Activated CD8-positive, alpha-beta T cell treated with anti-CD3 and anti-CD28 coated beads for 36 hours (primary cell): ENCODE data around the gene CLPTM1L. TPM values are rescaled to one million over a fixed set of nuclear protein-coding genes. Genes with fewer than 3 reads are reported as not detected.

Experiments
- ATAC-seq: fragments of 200-7000 bp; cut with Tn5 transposase; one replicate; pipeline ENCODE4 v1.10.0; 2021; ENCODE audit warnings: mild to moderate bottlenecking, moderate library complexity
- CTCF ChIA-PET: fragments of 350-600 bp; sonication (Branson Sonifier 250); formaldehyde crosslinking; loops from one replicate; lab custom pipeline; 2021; ENCODE audit warnings: antibody characterized with exemption; lab: Charles Lee
- POLR2A ChIA-PET: fragments of 350-600 bp; sonication (Branson Sonifier 250); formaldehyde crosslinking; loops from one replicate; lab custom pipeline; 2021; ENCODE audit warnings: antibody characterized with exemption; lab: Charles Lee
- DNase-seq: peaks from one replicate; pipeline ENCODE4 v3.0.0-alpha.2; 2020
- H3K27ac Mint-ChIP-seq: one replicate; pipeline ENCODE4 v1.8.0; 2021; ENCODE audit warnings: mild to moderate bottlenecking, mixed read lengths
- H3K27me3 Mint-ChIP-seq: one replicate; pipeline ENCODE4 v1.8.0; 2021; ENCODE audit warnings: mixed read lengths
- H3K36me3 Mint-ChIP-seq: one replicate; pipeline ENCODE4 v1.8.0; 2021; ENCODE audit warnings: low read depth, mixed read lengths
- H3K4me1 Mint-ChIP-seq: one replicate; pipeline ENCODE4 v1.8.0; 2021; ENCODE audit warnings: low read depth, mixed read lengths
- H3K4me3 Mint-ChIP-seq: one replicate; pipeline ENCODE4 v1.8.0; 2021; ENCODE audit warnings: mild to moderate bottlenecking, moderate library complexity, mixed read lengths
- H3K9me3 Mint-ChIP-seq: one replicate; pipeline ENCODE4 v1.8.0; 2021; ENCODE audit warnings: mixed read lengths
- intact Hi-C: fragments of 100-400 bp; cut with micrococcal nuclease; formaldehyde crosslinking; loops from one replicate; pipeline ENCODE4 v1.10.0; 2022
- total RNA-seq, 2 experiments: library from RNA; stranded (reverse); gene quantifications; one replicate each; pipeline ENCODE4 v1.2.3, GENCODE V29; 2021
- TF ChIP-seq, protein P1 (sequence below): fragments of 200-600 bp; IDR thresholded peaks from one replicate; pipeline ENCODE4 v1.8.0; 2022; ENCODE audit warnings: antibody characterized with exemption, mild to moderate bottlenecking

Gene CLPTM1L
- total RNA-seq, 2 experiments from 2014 or later: 51.4 to 56.2 TPM

DNA sequence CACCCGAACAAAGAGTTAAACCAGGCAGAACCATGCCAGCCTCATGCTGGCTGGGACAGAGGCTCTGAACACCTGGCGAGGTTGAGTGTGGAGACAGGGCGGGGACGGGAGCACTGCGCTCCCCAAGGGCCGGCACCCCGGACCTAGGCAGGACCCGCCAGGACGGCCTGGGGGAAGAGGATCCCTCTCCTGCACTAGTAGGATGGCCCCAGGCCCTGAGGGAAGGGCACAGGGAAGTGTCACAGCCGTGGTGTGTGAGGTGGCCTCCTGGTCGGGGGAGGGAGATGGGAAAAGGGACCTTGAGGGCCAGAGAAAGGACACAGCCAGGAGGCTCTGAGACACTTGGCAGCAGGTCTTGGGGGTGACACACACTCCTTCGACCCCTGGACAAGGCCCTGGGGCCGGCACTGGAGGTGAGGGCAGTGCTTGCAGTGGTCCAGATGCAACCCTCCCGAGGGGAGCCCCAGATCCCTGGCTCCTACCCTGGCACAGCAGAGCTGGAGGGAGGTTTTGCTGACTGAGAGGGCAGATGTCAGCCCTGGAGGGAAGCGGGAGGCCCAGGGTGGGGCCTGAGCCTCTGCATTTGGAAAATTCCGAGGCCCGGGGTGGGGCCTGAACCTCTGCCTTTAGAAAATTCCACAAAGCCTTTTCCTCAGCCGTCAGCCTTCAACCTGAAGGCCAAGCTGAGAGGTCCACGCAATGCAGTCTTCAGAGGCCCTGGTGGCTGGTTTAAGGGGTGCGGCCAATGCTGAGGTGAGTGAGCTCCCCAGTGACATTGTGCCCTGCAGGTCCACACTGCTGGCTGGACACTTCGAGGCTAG is 25.3 kb downstream of the CLPTM1L start:
- Mint-ChIP-seq H3K9me3 (no peaks in the 10 kb centered on the region), H3K36me3 (peaks cover 20% of the 10 kb centered on the region), H3K27me3 (no peaks in the 10 kb centered on the region), H3K4me1 (peaks cover 30% of the 10 kb centered on the region), H3K27ac (no peak overlapping the region), H3K4me3 (no peak overlapping the region)
- intact Hi-C loops: no loop called here
- ChIA-PET POLR2A (no interaction called here), CTCF (interaction anchor here (1.3 kb wide), 1 partner anchor 9 kb away, joined by 3 read pairs; no protein-coding TSS in a partner anchor)
- ATAC-seq (no peak), DNase-seq (no peak)
- TF ChIP-seq, protein P1, sequence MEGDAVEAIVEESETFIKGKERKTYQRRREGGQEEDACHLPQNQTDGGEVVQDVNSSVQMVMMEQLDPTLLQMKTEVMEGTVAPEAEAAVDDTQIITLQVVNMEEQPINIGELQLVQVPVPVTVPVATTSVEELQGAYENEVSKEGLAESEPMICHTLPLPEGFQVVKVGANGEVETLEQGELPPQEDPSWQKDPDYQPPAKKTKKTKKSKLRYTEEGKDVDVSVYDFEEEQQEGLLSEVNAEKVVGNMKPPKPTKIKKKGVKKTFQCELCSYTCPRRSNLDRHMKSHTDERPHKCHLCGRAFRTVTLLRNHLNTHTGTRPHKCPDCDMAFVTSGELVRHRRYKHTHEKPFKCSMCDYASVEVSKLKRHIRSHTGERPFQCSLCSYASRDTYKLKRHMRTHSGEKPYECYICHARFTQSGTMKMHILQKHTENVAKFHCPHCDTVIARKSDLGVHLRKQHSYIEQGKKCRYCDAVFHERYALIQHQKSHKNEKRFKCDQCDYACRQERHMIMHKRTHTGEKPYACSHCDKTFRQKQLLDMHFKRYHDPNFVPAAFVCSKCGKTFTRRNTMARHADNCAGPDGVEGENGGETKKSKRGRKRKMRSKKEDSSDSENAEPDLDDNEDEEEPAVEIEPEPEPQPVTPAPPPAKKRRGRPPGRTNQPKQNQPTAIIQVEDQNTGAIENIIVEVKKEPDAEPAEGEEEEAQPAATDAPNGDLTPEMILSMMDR: no peak

DNA sequence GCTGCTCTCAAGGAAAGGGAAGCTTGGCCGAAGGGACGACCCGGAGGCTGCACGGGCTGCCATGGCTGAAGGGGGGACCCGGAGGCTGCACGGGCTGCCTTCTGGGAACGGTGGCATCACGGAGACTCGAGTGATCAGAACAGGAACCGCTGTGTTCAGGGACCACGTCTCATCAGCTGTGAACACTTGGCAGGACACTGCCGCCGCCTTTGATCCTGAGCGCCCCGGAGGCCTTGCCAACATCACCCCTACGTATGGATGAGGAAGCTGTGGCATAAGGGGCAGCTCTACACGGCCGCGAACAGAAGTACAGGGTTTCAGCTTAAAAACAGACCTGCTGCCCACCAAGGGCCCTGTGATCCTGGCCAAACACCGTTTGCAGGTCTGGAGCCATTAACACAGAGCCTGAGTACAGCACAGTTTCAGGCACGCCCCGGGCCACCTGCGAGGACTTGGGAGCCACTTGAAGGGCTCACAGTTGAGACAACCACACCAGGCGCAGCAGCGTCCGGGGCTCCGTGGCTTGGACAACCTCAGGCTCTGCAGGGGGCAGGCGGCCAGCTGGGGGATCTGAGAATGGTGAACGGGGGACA is 26.1 kb downstream of the CLPTM1L start:
- no peak for DNase-seq
- peaks cover 20% of the 10 kb centered on the region for H3K36me3 Mint-ChIP-seq

DNA sequence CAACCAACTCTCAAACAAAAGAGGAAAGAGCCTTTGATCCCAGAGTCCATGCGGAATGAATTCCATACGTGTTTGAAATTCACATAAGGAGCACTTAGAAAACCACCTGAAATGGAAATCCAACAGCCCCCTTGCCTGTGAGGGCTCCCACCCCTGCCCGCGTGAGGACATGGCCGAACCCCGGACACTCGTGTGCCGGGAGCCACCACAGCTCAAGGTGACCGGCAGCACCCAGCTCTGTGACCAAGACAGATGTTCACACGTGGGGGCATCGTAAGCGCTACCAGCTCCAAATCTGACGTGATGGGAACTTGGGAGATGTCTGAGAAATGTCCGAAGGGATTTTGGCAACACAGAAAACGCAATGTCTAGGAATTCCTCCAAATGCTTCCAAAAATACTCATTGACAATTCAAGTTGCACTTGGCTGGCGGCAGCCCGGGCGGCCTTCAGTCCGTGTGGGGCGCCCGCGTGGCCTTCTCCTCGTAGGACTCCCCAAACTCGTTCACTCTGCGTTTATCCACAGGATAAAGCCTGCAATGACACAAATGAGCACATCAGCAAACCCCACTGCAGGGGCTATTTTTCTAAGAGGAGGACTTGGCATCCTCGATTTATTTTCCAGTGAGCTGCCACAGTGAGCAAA is 26.9 kb downstream of the CLPTM1L start:
- intact Hi-C loops: no loop called here
- ATAC-seq (no peak), DNase-seq (no peak)
- ChIA-PET CTCF (interaction anchor here (1.6 kb wide), 1 partner anchor 9 kb away, joined by 5 read pairs; no protein-coding TSS in a partner anchor), POLR2A (interaction anchor here (0.8 to 1.6 kb wide), 3 partner anchors 9 to 27 kb away, joined by 3 to 5 read pairs (median 3); partner anchors contain the start of genes CLPTM1L and TERT)
- Mint-ChIP-seq H3K27me3 (no peaks in the 10 kb centered on the region), H3K27ac (no peak overlapping the region), H3K36me3 (peaks cover 20% of the 10 kb centered on the region), H3K9me3 (no peaks in the 10 kb centered on the region), H3K4me1 (peaks cover 44% of the 10 kb centered on the region), H3K4me3 (no peak overlapping the region)
- TF ChIP-seq, protein P1: no peak

More for the DNA sequence above, 26.1 kb downstream of the CLPTM1L start:
- intact Hi-C loops: no loop called here
- ATAC-seq: no peak
- Mint-ChIP-seq H3K9me3 (no peaks in the 10 kb centered on the region), H3K4me1 (peaks cover 37% of the 10 kb centered on the region), H3K27ac (no peak overlapping the region), H3K4me3 (no peak overlapping the region), H3K27me3 (no peaks in the 10 kb centered on the region)
- TF ChIP-seq, protein P1: no peak
- POLR2A ChIA-PET: interaction anchor here (1.6 kb wide), 1 partner anchor 26 kb away, joined by 5 read pairs; the partner anchor contains the start of gene CLPTM1L
- CTCF ChIA-PET: interaction anchor here (1.3 kb wide), 1 partner anchor 10 kb away, joined by 3 read pairs; no protein-coding TSS in a partner anchor

DNA sequence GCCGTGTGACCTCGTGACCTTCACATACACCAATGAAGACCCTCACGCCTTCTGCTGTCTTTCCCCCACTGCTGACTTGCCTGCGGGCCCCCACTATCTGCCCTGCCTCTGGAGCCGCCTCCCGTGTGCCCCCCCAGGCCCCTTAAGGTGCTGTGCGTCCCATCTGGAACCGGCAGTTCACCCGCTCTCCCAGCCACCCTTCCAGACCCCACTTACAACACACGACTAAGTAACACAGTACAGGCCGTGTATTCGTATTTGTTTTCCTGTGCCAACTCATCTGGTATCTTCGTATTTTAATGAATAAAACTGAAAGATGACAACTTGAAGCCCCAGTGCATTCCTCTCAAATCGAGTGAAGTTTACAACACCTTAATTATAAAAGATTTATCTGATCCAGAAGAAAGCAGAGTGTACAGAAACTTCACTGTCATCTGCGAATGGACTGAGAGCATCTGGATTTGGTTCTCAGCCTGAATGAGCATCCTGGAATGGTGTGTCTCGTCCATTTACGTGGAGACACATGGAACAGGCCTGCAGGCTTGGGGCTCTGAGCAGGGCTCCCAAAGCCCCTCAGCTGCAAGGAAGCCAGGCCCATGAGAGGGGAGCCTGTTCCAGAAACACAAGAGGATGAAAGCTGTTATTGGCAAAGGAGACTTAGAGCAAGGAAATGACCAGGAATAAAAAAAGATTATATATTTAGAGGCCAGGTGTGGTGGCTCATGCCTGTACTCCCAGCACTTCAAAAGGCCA is 28.1 kb downstream of the CLPTM1L start:
- ChIA-PET POLR2A (interaction anchor here (1.3 to 2.3 kb wide), 5 partner anchors 10 to 29 kb away, joined by 3 to 9 read pairs (median 4); partner anchors contain the start of genes CLPTM1L and TERT), CTCF (interaction anchor here (1.4 to 1.6 kb wide), 3 partner anchors 10 to 328 kb away, joined by 3 to 5 read pairs (median 4); no protein-coding TSS in a partner anchor)
- Mint-ChIP-seq H3K9me3 (peaks cover under 1% of the 10 kb centered on the region), H3K27ac (peak overlapping the region; percentile 29), H3K4me3 (peak overlapping the region; percentile 36), H3K4me1 (peaks cover 57% of the 10 kb centered on the region), H3K27me3 (no peaks in the 10 kb centered on the region), H3K36me3 (peaks cover 19% of the 10 kb centered on the region)
- intact Hi-C loops: no loop called here
- TF ChIP-seq, protein P1: no peak
- ATAC-seq: no peak
- DNase-seq: no peak
